Measurements from ENCODE around the gene CRYGN.

The CRYGN gene

DNA sequence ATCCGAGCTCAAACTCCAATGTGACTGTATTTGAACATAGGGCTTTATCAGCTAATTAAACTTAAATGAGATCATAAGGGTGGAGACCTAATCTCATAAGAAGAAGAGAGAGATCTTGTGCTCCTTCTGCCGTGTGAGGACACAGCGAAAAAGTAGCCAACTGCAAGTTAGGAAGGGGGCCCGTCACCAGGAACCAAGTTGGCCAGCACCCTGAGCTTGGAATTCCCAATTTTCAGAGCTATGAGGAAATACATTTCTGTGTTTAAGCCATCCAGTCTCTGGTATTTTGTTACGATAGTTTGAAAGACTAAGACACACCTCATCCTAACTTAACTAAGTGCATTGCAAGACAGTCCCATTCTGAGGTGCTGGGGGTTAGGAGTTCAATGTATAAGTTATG, 16.0 kb downstream of the CRYGN start:
- TF ChIP-seq TAF1 (IDR thresholded peaks at IDR 0.05; ENCODE audit: borderline replicate concordance, insufficient read depth, low read length) (no peak), FOXP2 (optimal IDR thresholded peaks at IDR 0.05; ENCODE audit: borderline replicate concordance, extremely low read depth, extremely low read length, insufficient read depth) (no peak), POLR2AphosphoS5 (IDR thresholded peaks at IDR 0.05; ENCODE audit: low read depth, low read length) (no peak), SIN3A (IDR thresholded peaks at IDR 0.05; ENCODE audit: borderline replicate concordance, insufficient read depth, low read length) (no peak)
- TF ChIP-seq, protein P1, sequence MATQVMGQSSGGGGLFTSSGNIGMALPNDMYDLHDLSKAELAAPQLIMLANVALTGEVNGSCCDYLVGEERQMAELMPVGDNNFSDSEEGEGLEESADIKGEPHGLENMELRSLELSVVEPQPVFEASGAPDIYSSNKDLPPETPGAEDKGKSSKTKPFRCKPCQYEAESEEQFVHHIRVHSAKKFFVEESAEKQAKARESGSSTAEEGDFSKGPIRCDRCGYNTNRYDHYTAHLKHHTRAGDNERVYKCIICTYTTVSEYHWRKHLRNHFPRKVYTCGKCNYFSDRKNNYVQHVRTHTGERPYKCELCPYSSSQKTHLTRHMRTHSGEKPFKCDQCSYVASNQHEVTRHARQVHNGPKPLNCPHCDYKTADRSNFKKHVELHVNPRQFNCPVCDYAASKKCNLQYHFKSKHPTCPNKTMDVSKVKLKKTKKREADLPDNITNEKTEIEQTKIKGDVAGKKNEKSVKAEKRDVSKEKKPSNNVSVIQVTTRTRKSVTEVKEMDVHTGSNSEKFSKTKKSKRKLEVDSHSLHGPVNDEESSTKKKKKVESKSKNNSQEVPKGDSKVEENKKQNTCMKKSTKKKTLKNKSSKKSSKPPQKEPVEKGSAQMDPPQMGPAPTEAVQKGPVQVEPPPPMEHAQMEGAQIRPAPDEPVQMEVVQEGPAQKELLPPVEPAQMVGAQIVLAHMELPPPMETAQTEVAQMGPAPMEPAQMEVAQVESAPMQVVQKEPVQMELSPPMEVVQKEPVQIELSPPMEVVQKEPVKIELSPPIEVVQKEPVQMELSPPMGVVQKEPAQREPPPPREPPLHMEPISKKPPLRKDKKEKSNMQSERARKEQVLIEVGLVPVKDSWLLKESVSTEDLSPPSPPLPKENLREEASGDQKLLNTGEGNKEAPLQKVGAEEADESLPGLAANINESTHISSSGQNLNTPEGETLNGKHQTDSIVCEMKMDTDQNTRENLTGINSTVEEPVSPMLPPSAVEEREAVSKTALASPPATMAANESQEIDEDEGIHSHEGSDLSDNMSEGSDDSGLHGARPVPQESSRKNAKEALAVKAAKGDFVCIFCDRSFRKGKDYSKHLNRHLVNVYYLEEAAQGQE (IDR thresholded peaks at IDR 0.05; ENCODE audit: insufficient read depth in 1 of 2, low read depth in 2 of 2, low read length in 2 of 2): no peak

DNA sequence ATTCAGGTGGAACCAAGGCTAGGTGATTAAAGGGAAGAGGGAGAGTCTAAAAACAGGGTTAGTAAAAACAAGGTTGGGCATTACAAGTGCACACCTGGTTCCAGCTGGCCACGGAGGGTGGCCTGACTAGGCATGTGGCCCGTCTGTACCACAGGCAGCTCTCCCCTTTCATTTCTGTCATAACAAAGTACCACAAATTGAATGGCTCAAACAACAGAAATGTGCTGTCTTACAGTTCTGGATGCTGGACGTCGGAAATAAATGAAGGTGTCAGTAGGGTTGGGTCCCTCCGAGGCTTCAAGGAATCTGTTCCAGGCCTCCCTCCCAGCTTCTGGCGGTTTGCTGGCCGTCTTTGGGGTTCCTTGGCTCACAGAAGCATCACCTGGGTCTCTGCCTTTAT, 16.7 kb downstream of the CRYGN start:
- TF ChIP-seq, protein P1 (IDR thresholded peaks at IDR 0.05; ENCODE audit: insufficient read depth in 1 of 2, low read depth in 2 of 2, low read length in 2 of 2): no peak
- TF ChIP-seq SIN3A (IDR thresholded peaks at IDR 0.05; ENCODE audit: borderline replicate concordance, insufficient read depth, low read length) (no peak), TAF1 (IDR thresholded peaks at IDR 0.05; ENCODE audit: borderline replicate concordance, insufficient read depth, low read length) (no peak), FOXP2 (optimal IDR thresholded peaks at IDR 0.05; ENCODE audit: borderline replicate concordance, extremely low read depth, extremely low read length, insufficient read depth) (no peak), POLR2AphosphoS5 (IDR thresholded peaks at IDR 0.05; ENCODE audit: low read depth, low read length) (no peak)

DNA sequence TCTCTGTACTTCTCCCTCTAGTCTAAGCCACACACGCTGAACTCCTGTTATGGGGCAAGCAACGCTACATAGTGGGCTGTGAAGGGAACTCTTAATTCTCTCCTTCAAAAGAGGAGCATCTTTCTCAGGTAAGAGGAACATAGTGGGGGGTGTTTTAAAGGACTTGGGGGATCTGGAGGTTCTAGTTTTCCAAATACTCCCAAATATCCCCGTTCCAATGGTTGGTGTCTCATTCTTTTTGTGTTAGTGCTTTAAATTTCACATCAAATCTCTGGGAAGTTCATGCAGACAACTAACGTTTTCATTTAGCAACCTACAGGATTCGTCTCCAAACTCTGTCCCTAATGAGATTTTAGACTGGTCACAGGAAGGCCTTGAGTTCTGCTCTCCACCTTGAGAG, 17.7 kb downstream of the CRYGN start:
- TF ChIP-seq TAF1 (IDR thresholded peaks at IDR 0.05; ENCODE audit: borderline replicate concordance, insufficient read depth, low read length): no peak
- TF ChIP-seq SIN3A (IDR thresholded peaks at IDR 0.05; ENCODE audit: borderline replicate concordance, insufficient read depth, low read length): no peak
- no peak for TF ChIP-seq FOXP2 (optimal IDR thresholded peaks at IDR 0.05; ENCODE audit: borderline replicate concordance, extremely low read depth, extremely low read length, insufficient read depth)

DNA sequence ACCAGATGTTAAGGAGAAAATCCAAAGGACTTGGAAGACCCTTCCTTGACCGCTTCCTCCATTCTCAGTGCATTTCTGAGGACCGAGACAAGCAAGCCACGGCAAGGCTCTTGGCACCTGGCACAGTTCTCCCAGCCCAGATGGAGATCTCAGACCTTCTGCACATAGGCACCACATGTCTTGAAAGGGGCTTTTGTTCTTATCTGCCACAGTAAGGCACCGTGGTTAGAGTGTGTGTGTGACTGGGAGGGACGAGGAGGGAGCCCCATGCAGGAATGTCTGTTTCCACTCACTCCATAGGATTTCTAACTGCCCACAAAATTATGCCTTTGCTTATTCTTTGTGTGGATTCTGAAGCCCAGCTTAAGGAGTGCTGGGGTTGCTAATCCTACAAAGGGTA, 19.8 kb downstream of the CRYGN start:
- no peak for TF ChIP-seq TAF1 (IDR thresholded peaks at IDR 0.05; ENCODE audit: borderline replicate concordance, insufficient read depth, low read length)
- TF ChIP-seq, protein P1 (IDR thresholded peaks at IDR 0.05; ENCODE audit: insufficient read depth in 1 of 2, low read depth in 2 of 2, low read length in 2 of 2): no peak
- no peak for TF ChIP-seq SIN3A (IDR thresholded peaks at IDR 0.05; ENCODE audit: borderline replicate concordance, insufficient read depth, low read length)
- no peak for TF ChIP-seq POLR2AphosphoS5 (IDR thresholded peaks at IDR 0.05; ENCODE audit: low read depth, low read length)
- TF ChIP-seq FOXP2 (optimal IDR thresholded peaks at IDR 0.05; ENCODE audit: borderline replicate concordance, extremely low read depth, extremely low read length, insufficient read depth): no peak

DNA sequence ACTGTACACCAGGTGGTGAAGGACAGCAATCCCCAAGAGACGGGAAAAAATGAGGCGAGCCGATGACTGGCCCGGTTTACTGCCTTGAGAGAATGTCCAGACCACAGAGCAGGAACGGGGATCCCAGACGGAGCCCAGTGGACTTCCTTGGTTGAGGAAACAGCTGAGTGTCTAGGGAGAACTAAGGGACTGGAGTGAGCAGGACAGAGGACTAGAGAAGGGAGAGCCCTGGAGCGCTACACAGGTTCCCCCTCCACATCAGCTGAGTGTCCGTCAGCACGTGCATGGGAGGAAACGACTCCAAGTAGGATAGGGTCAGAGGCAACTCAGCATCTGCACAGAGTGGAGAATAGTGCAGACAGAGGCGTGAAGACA, 23.0 kb downstream of the CRYGN start:
- TF ChIP-seq SIN3A (IDR thresholded peaks at IDR 0.05; ENCODE audit: borderline replicate concordance, insufficient read depth, low read length): no peak
- no peak for TF ChIP-seq POLR2AphosphoS5 (IDR thresholded peaks at IDR 0.05; ENCODE audit: low read depth, low read length)
- TF ChIP-seq TAF1 (IDR thresholded peaks at IDR 0.05; ENCODE audit: borderline replicate concordance, insufficient read depth, low read length): no peak
- TF ChIP-seq, protein P1 (IDR thresholded peaks at IDR 0.05; ENCODE audit: insufficient read depth in 1 of 2, low read depth in 2 of 2, low read length in 2 of 2): no peak
- no peak for TF ChIP-seq FOXP2 (optimal IDR thresholded peaks at IDR 0.05; ENCODE audit: borderline replicate concordance, extremely low read depth, extremely low read length, insufficient read depth)
